Psoas muscle (tissue), 8 donors: ENCODE measurements around the gene CPNE7. TPM values are rescaled to one million over a fixed set of nuclear protein-coding genes. Genes with fewer than 3 reads are reported as not detected.

Experiments used
- ATAC-seq, 4 donors: fragments of 200-7000 bp; cut with Tn5 transposase; one replicate each; pipeline ENCODE4 v1.9.1; 2020; ENCODE audit warnings: moderate library complexity in 3 of 4, mild to moderate bottlenecking in 2 of 4
- DNase-seq, 2 donors: peaks; one replicate each; pipeline ENCODE4 v3.0.0-alpha.2; 2020
- H3K27ac ChIP-seq: fragments of 200-600 bp; one replicate; pipeline ENCODE4 v1.8.0; 2022
- H3K27me3 ChIP-seq, 3 donors: fragments of 200-600 bp in 1 of 3; one replicate each; pipeline versions ENCODE4 v1.6.1 to v1.8.0; 2013 to 2022; ENCODE audit warnings: low read length in 2 of 3, mild to moderate bottlenecking in 2 of 3, moderate library complexity in 1 of 3; ENCODE audit not compliant: insufficient read depth in 3 of 3
- H3K36me3 ChIP-seq, 2 donors: fragments of 200-600 bp in 1 of 2; one replicate each; pipeline versions ENCODE4 v1.6.1 to v1.8.0; 2013 to 2022; ENCODE audit warnings: low read depth in 1 of 2, mild to moderate bottlenecking in 1 of 2, moderate library complexity in 1 of 2; ENCODE audit not compliant: insufficient read depth in 1 of 2
- H3K4me1 ChIP-seq: fragments of 200-600 bp; one replicate; pipeline ENCODE4 v1.8.0; 2022
- H3K4me3 ChIP-seq: fragments of 200-600 bp; one replicate; pipeline ENCODE4 v1.8.0; 2022; ENCODE audit warnings: mild to moderate bottlenecking
- H3K9me3 ChIP-seq: fragments of 200-600 bp; one replicate; pipeline ENCODE4 v1.8.0; 2022
- CTCF ChIP-seq: fragments of 200-600 bp; IDR thresholded peaks from one replicate; pipeline ENCODE4 v1.8.0; 2022; ENCODE audit warnings: antibody characterized with exemption
- WGBS, 3 donors: extraction: QIAGEN DNeasy Blood & Tissue Kit; methylation state at CpG; one replicate each; pipeline versions ENCODE4 v1.1.6 to v1.1.7; 2013; 5-methylcytosine and 5-hydroxymethylcytosine counted together
- intact Hi-C, 2 donors: fragments of 100-400 bp; cut with DNase I; formaldehyde crosslinking; loops; one replicate each; pipeline versions ENCODE4 v1.11.0 to v1.14.2; 2022
- polyA plus RNA-seq, 3 donors: library from polyadenylated mRNA; stranded (reverse); fragments of 200-250 nt; gene quantifications; one replicate each; pipeline ENCODE4 v1.2.3, GENCODE V29; 2013
- total RNA-seq, 4 donors: library from RNA; stranded (reverse); fragmentation: NEBNext Ultra II Directional in 2 of 4; extraction: Animal tissue kit (Norgen Biotek cat#: 25700) in 2 of 4; gene quantifications; one replicate each; pipeline versions ENCODE4 v1.2.1 to v1.2.4, GENCODE V29; 2021 to 2023
- donor health status: healthy with polysubstance abuse.
- donor health status: DM: no; HTN: no; CAD: no; lungs with moderate emphysema.
- donor health status: Bipolar disorder and iron deficiency.
- donor health status: healthy.
- donor health status: DM: yes; HTN: yes; CAD: no.
- donor health status: DM: no; HTN: no; CAD: no.
- donor health status: DM: no; HTN: no; CAD: no.
- donor health status: DM: yes; HTN: yes; CAD: no.

Gene CPNE7
- total and polyA plus RNA-seq, 7 donors, result 0.08 to 0.21 TPM; not detected in 5

GRCh38 chr16:89561142-89561883, 14.2 kb upstream of the CPNE7 start:
- ATAC-seq (peak in 1 of 4 donors; percentile 1), DNase-seq (no peak)
- H3K9me3 ChIP-seq, result no peaks in the 10 kb centered on the region
- H3K4me1 ChIP-seq, result peaks cover 55% of the 10 kb centered on the region
- 7 to 8% (median 7%) methylated on average over 48 to 58 of the region's 58 CpGs for WGBS, 3 donors
- intact Hi-C loops, result loop anchor here in 1 of 2 donors (5.0 kb wide), 1 partner anchor 34 kb away; no protein-coding TSS in a partner anchor
- peaks cover 6 to 54% of the 10 kb centered on the region in 2 donors for H3K36me3 ChIP-seq
- H3K4me3 ChIP-seq, result peak overlapping the region; percentile 94
- H3K27ac ChIP-seq, result peak overlapping the region; percentile 96
- H3K27me3 ChIP-seq, result no peaks in the 10 kb centered on the region
- no peak for TF ChIP-seq CTCF

DNA sequence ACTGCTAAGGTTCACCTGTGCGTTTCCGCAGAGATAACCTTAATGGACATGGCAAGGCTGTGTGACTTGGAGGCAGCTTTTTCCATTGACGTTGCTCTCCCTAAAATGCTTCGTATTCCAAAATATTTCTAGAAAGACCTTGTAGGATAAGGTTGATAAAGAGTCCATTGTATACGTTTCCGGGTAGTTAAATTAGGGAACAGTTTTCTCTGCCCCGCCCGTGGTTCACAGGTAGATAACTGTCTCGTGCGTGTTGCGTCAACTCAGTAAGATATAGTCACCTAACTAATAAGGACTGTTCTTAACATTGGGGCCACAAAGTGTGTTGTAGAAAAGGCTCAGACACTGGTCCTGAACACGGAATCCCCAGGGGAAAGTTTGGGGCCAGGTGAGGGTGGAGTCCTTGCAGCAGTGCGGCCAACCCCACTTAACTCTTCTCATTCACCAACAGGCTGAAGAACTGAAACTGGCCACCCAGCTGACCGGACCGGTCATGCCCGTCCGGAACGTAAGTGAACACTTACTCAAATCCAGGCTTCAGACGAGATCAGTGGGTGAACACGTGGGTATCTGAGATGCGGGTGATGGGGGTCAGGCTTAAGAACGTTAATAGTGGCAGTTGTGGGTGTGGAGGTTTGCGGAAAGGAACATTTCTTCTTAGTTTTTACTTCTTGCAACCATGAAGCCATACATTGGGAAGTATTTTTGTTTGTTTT, 13.5 kb upstream of the CPNE7 start:
- intact Hi-C loops, result loop anchor here in 1 of 2 donors (5.0 kb wide), 1 partner anchor 35 kb away; no protein-coding TSS in a partner anchor
- no peak for TF ChIP-seq CTCF
- ATAC-seq, result no peak
- DNase-seq, result no peak
- H3K9me3 ChIP-seq, result no peaks in the 10 kb centered on the region
- H3K27ac ChIP-seq, result peak overlapping the region; percentile 96
- H3K27me3 ChIP-seq, result no peaks in the 10 kb centered on the region
- H3K36me3 ChIP-seq, result peaks cover 6 to 48% of the 10 kb centered on the region in 2 donors
- peak overlapping the region; percentile 94 for H3K4me3 ChIP-seq
- peaks cover 55% of the 10 kb centered on the region for H3K4me1 ChIP-seq
- 62 to 70% (median 67%) methylated on average over 23 of the region's 23 CpGs for WGBS, 3 donors

GRCh38 chr16:89562939-89563338, 12.6 kb upstream of the CPNE7 start:
- TF ChIP-seq CTCF, result no peak
- H3K4me1 ChIP-seq, result peaks cover 55% of the 10 kb centered on the region
- intact Hi-C loops, result loop anchor here in 1 of 2 donors (5.0 kb wide), 1 partner anchor 36 kb away; no protein-coding TSS in a partner anchor

GRCh38 chr16:89563639-89564392, 11.7 kb upstream of the CPNE7 start:
- H3K4me3 ChIP-seq, result peak overlapping the region; percentile 94
- H3K27ac ChIP-seq, result peak overlapping the region; percentile 96
- TF ChIP-seq CTCF, result no peak
- no peaks in the 10 kb centered on the region for H3K9me3 ChIP-seq
- H3K27me3 ChIP-seq, result no peaks in the 10 kb centered on the region
- intact Hi-C loops, result loop anchor here in 1 of 2 donors (5.0 kb wide), 1 partner anchor 37 kb away; no protein-coding TSS in a partner anchor
- peaks cover 52% of the 10 kb centered on the region for H3K4me1 ChIP-seq
- peak in 1 of 4 donors; percentile 7 for ATAC-seq
- H3K36me3 ChIP-seq, result peaks cover 6 to 40% of the 10 kb centered on the region in 2 donors
- DNase-seq, result no peak
- WGBS, 3 donors, result 40 to 49% (median 45%) methylated on average over 12 of the region's 12 CpGs

More at GRCh38 chr16:89562939-89563338, 12.6 kb upstream of the CPNE7 start:
- H3K9me3 ChIP-seq, result no peaks in the 10 kb centered on the region
- DNase-seq, result no peak
- H3K27me3 ChIP-seq, result no peaks in the 10 kb centered on the region
- H3K27ac ChIP-seq, result peak overlapping the region; percentile 96
- 65 to 84% (median 67%) methylated on average over 11 to 12 of the region's 12 CpGs for WGBS, 3 donors
- H3K4me3 ChIP-seq, result peak overlapping the region; percentile 94
- ATAC-seq, result no peak
- peaks cover 6 to 41% of the 10 kb centered on the region in 2 donors for H3K36me3 ChIP-seq
